Hematopoietic multipotent progenitor cell treated with erythropoietin and hydrocortisone succinate and interleukin-3 and kit ligand, for 8 days (in vitro differentiated cells): ENCODE data around the gene SPI1.

ENCODE experiments used
- DNase-seq: peaks from one replicate; pipeline ENCODE4 v3.0.0-alpha.2; 2015

SPI1 gene

GRCh38 chr11:47356129-47356997 lies 22.0 kb downstream of the SPI1 start:
- DNase-seq = no peak

GRCh38 chr11:47355283-47356128 lies 22.8 kb downstream of the SPI1 start:
- peak; percentile 67 for DNase-seq

- DNase-seq = no peak
Measured at GRCh38 chr11:47354913-47355282, 23.4 kb downstream of the SPI1 start.

DNA sequence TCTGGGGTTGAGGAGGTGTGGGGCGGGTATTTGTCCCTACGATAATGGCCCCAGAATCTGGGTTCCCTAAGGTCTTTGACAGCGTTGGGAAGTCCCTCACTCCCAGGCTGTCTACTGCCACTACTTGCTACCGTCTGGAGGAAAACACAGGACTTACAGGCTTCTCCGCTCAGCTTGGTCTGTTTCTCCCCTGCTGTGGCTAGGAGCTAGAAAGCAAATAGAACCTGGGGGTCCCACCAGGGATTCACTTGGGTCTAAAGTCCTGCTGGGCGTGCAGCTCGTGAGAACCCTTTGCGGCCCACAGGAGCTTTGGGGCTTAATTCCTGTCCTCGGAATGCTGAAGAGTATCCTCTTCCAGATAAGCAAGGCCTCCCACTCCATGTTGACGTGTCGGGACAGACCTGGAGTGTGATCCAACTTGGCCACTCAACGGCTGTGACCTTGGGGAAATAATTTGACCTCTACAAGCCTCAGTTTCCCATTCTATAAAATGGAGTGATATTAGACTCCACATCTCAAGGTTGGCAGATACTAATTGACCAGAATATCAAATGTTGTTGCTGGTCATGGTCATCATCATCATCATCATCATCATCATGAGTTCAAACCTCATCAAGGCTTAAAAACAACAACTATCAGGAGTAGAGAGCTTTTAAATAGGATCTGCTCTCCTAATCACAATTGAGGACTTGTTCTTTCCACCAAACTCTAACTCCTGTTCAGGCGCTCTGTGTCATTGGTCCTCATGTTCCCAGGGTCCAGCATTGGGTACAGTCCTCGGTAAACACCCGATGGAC lies 24.2 kb downstream of the SPI1 start:
- DNase-seq = no peak

- no peak for DNase-seq
Measured at GRCh38 chr11:47352556-47352955, 25.8 kb downstream of the SPI1 start, which contains the start of gene MYBPC3. Gene MYBPC3, minus strand, starts transcription at chr11:47352702. Its CDS starts 55 bp downstream, at chr11:47352647.

- DNase-seq = peak; percentile 14
Measured at GRCh38 chr11:47351156-47352126, 26.9 kb downstream of the SPI1 start.

- DNase-seq = no peak
Measured at GRCh38 chr11:47350315-47350714, 28.0 kb downstream of the SPI1 start.

- no peak for DNase-seq
Measured at GRCh38 chr11:47349521-47350095, 28.7 kb downstream of the SPI1 start.

- DNase-seq = peak; percentile 74
Measured at GRCh38 chr11:47348859-47349258, 29.5 kb downstream of the SPI1 start.

GRCh38 chr11:47348131-47348802 lies 30.1 kb downstream of the SPI1 start:
- DNase-seq = no peak

DNA sequence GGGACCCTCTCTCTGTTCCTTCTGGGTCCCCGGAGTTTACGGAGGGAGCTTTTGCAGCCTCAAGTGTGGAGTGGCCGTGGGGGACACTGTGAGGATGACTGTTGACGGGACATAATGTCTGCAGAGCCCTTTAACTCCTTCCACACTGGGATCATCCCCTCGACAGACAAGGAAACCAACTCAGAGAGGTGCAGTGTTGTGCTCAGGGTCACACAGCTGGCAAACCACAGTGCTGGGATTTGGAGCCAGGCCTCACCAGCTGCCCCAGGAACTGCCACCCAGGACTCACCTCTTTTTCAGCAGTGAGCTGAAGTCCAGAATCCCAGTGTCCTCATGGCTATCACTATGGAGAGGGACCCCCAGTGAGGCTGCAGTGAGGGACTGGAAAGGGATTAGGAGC lies 31.2 kb downstream of the SPI1 start:
- no peak for DNase-seq

DNA sequence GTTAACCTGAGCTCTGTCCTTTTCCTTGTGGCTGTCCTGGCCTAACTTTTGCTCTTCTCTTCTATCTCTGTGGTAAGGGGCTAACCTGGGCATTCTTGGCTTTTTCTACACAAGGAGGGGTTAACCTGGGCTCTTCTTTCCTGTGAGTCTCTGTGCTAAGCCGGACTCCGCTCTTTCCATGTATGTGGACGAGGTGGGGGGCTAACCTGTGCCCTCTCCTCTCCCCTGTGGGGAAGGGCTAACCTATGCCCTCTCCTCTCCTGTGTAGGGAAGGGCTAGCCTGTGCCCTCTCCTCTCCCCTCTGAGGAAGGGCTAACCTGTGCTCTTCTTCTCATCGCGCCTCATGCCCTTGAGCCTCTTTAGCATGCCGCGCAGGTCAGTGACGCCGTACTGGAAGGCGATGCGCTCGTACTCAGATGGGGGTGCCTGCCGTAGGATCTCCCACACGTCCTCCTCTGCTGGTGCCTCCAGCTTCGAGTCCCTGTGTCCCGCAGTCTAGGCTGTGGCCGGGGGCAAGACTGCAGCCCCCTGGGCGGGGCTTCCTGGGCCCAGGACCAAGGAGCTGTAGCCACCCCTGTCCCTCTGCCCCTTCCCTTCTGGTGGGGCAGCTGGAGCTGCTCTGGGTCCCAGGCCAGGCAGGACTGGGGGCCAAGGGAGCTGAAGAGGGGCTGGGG lies 32.3 kb downstream of the SPI1 start:
- no peak for DNase-seq

DNA sequence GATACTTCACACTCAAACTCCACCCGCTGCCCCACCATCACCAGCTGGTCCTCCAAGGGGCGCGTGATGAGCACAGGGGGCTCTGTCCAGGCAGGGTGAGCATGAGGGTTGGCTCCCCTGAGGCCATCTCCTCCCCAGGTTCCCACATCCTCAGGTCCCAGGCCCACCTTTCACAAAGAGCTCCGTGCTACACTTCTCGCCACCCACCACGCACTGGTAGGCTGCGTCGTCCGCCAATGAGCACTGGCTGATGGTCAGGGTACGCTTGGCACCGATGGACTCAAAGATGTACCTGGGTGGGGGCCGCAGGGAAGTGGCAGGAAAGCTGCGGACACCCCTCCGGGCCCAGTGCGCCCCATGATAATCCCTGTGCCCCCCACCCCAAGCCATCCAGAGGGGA lies 35.5 kb downstream of the SPI1 start:
- no peak for DNase-seq

- no peak for DNase-seq
Measured at GRCh38 chr11:47342036-47342803, 36.1 kb downstream of the SPI1 start.

GRCh38 chr11:47340980-47341775 lies 37.2 kb downstream of the SPI1 start:
- DNase-seq = no peak

- no peak for DNase-seq
Measured at GRCh38 chr11:47340010-47340409, 38.3 kb downstream of the SPI1 start.

GRCh38 chr11:47338396-47339241 lies 39.7 kb downstream of the SPI1 start:
- no peak for DNase-seq
